ENCODE data around the gene KPNA3. TPM values are rescaled to one million over a fixed set of nuclear protein-coding genes. Genes with fewer than 3 reads are reported as not detected.

The KPNA3 gene
- total RNA-seq, 1 donor from 2014 or later, result 22.3 TPM

DNA sequence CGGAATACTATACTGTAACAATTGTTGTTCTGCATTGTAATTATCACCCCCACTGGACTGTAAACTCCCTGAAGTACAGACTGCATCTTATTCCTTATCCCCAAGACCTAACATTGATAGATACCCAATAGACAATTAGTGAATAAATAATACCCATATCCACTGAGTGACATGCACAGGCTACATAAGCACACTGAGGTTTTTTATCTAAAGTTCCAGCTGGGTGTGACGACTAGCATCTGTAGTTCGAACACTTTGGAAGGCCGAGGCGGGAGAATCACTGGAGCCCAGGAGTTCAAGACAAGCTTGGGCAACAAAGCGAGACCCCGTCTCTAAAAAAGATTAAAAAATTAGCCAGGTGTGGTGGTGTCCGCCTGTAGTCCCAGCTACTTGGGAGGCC, 2.5 kb downstream of the KPNA3 start:
- H3K4me3 ChIP-seq (ENCODE audit: low read depth, low read length), result no peak overlapping the region
- DNase-seq (ENCODE audit: low read depth), result no peak
- TF ChIP-seq, protein P1, sequence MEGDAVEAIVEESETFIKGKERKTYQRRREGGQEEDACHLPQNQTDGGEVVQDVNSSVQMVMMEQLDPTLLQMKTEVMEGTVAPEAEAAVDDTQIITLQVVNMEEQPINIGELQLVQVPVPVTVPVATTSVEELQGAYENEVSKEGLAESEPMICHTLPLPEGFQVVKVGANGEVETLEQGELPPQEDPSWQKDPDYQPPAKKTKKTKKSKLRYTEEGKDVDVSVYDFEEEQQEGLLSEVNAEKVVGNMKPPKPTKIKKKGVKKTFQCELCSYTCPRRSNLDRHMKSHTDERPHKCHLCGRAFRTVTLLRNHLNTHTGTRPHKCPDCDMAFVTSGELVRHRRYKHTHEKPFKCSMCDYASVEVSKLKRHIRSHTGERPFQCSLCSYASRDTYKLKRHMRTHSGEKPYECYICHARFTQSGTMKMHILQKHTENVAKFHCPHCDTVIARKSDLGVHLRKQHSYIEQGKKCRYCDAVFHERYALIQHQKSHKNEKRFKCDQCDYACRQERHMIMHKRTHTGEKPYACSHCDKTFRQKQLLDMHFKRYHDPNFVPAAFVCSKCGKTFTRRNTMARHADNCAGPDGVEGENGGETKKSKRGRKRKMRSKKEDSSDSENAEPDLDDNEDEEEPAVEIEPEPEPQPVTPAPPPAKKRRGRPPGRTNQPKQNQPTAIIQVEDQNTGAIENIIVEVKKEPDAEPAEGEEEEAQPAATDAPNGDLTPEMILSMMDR (conservative IDR thresholded peaks at IDR 0.05; ENCODE audit: low read depth, low read length), result no peak

DNA sequence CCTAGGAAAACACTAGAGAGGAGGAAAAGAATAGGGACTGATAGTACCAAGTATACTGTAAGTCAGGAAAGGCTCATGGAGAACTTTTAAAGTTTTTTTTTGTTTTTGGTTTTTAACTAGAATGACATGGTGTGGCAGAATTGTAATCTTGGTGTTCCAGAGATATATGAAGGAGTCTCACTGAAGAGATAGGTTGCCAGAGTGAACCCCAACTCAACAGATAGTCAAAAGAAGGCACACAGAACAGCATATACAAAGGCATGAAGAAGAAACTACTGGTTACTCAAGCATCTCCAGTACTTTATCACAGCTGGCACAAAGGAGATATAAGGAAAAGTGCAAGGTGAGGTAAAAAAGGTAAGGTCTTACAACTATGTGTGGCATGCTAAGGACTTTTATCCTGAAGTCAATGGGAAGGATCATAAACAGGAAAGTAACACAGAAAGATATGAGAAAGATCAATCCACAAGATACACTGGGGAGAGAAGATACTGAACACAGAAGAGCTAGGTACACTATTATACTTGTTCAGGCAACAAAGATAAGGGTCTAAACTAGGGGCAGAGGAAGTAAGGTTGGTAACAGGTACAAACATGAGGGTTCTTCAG, 6.0 kb downstream of the KPNA3 start:
- no peak overlapping the region for H3K4me3 ChIP-seq (ENCODE audit: low read depth, low read length)
- no peak for DNase-seq (ENCODE audit: low read depth)
- TF ChIP-seq, protein P1 (conservative IDR thresholded peaks at IDR 0.05; ENCODE audit: low read depth, low read length), result no peak

GRCh38 chr13:49784886-49785570, 7.5 kb downstream of the KPNA3 start:
- DNase-seq (ENCODE audit: low read depth), result no peak
- TF ChIP-seq, protein P1 (conservative IDR thresholded peaks at IDR 0.05; ENCODE audit: low read depth, low read length), result no peak

DNA sequence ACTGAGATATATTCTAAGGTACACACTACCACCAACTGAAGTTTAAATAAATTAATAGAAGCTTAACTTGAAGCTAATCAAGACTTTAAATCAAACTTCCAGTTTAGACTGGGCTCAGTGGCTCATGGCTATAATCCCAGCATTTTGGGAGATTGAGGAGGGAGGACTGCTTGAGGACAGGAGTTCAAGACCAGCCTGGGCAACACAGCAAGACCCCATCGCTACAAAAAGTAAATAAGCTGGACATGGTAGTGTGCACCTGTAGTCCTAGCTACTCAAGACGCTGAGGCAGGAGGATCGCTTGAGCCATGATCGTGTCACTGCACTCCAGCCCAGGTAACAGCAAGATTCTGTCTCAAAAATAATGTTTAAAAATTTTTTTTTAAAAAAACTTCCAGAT, 8.6 kb downstream of the KPNA3 start:
- TF ChIP-seq, protein P1 (conservative IDR thresholded peaks at IDR 0.05; ENCODE audit: low read depth, low read length), result no peak
- no peak for DNase-seq (ENCODE audit: low read depth)
- H3K4me3 ChIP-seq (ENCODE audit: low read depth, low read length), result no peak overlapping the region

More at GRCh38 chr13:49784886-49785570, 7.5 kb downstream of the KPNA3 start:
- no peak overlapping the region for H3K4me3 ChIP-seq (ENCODE audit: low read depth, low read length)

- TF ChIP-seq, protein P1 (conservative IDR thresholded peaks at IDR 0.05; ENCODE audit: low read depth, low read length), result no peak
Observed at GRCh38 chr13:49782784-49783183, 9.7 kb downstream of the KPNA3 start.

DNA sequence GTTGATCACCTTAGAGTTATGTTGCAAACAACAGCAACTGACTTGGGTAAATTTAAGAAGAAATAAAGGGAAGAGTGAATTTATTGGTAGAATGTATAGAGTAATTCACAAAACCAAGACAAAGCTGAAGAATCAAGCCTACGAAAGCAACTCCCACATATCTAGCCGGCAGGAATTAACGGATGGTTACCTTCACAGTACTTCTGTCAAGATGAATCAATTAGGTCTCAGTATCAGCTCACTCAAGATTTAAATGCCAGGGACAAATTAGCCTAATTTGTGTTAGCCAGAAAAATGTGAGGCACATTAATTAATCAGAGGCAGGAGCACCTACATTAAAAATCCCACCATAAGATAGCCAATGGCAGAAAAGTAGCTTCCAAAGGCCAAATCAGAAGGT, 10.7 kb downstream of the KPNA3 start:
- DNase-seq (ENCODE audit: low read depth), result no peak
- TF ChIP-seq, protein P1 (conservative IDR thresholded peaks at IDR 0.05; ENCODE audit: low read depth, low read length), result no peak
- no peak overlapping the region for H3K4me3 ChIP-seq (ENCODE audit: low read depth, low read length)

More at GRCh38 chr13:49782784-49783183, 9.7 kb downstream of the KPNA3 start:
- no peak for DNase-seq (ENCODE audit: low read depth)
- H3K4me3 ChIP-seq (ENCODE audit: low read depth, low read length), result no peak overlapping the region

GRCh38 chr13:49779721-49780120, 12.8 kb downstream of the KPNA3 start:
- no peak for DNase-seq (ENCODE audit: low read depth)
- no peak overlapping the region for H3K4me3 ChIP-seq (ENCODE audit: low read depth, low read length)
- TF ChIP-seq, protein P1 (conservative IDR thresholded peaks at IDR 0.05; ENCODE audit: low read depth, low read length), result no peak
